ENCODE data around the gene RGS7.
"Not testable (repeated sequence)": the region's sequence is repeated elsewhere in the genome, so short reads cannot be mapped to it uniquely, and the experiment has no call there.

GRCh38 chr1:241222813-241223212 is 134.2 kb downstream of the RGS7 start:
- not testable (repeated sequence) for TF ChIP-seq EZH2 (IDR thresholded peaks at IDR 0.05; ENCODE audit: insufficient read depth, poor library complexity, severe bottlenecking); EZH2phosphoT487 (IDR thresholded peaks at IDR 0.05; ENCODE audit: insufficient read depth, low read depth)

Data from GM23248 (cell line).